HepG2 (cell line): ENCODE results near the gene FAM221B. TPM values are rescaled to one million over a fixed set of nuclear protein-coding genes. Genes with fewer than 3 reads are reported as not detected.

Experiments
- CENPT ChIP-seq: sonication (generic); formaldehyde crosslinking; IDR thresholded peaks from 2 replicates; pipeline ENCODE4 v1.8.0; 2022; ENCODE audit warnings: low read depth, mild to moderate bottlenecking, moderate library complexity, missing genetic modification reagents
- MIER2 ChIP-seq: IDR thresholded peaks from 2 replicates; pipeline ENCODE4 v1.6.1; 2016; ENCODE audit warnings: missing biosample characterization, missing genetic modification reagents
- NFYC ChIP-seq: IDR thresholded peaks from 2 replicates; pipeline ENCODE4 v1.6.1; 2016; ENCODE audit warnings: missing genetic modification reagents, missing compliant biosample characterization
- PHF5A ChIP-seq: IDR thresholded peaks from one replicate; pipeline ENCODE4 v1.6.1; 2018; ENCODE audit warnings: low read depth, missing genetic modification reagents; ENCODE audit not compliant: unreplicated experiment
- RFX3 ChIP-seq: IDR thresholded peaks from 2 replicates; pipeline ENCODE4 v1.6.1; 2016; ENCODE audit warnings: missing biosample characterization, missing genetic modification reagents
- SAFB2 ChIP-seq: sonication (generic); formaldehyde crosslinking; IDR thresholded peaks from 2 replicates; pipeline ENCODE4 v1.5.1; 2020; ENCODE audit warnings: missing genetic modification reagents, low read depth, mild to moderate bottlenecking, borderline replicate concordance
- SMC3 ChIP-seq: IDR thresholded peaks from 2 replicates; pipeline ENCODE4 v1.6.1; 2011; ENCODE audit warnings: low read length, improper control_type of control experiment
- ZNF282 ChIP-seq: fragments of 450-650 bp; IDR thresholded peaks from 2 replicates; pipeline ENCODE4 v1.6.1; 2018; ENCODE audit not compliant: partially characterized antibody
- ZNF674 ChIP-seq: sonication (generic); formaldehyde crosslinking; IDR thresholded peaks from 2 replicates; pipeline ENCODE4 v1.5.0; 2020; ENCODE audit warnings: low read depth, mild to moderate bottlenecking, missing genetic modification reagents
- ZNF75D ChIP-seq: sonication (generic); formaldehyde crosslinking; IDR thresholded peaks from 2 replicates; pipeline ENCODE4 v1.8.1; 2023; ENCODE audit warnings: missing genetic modification reagents, mild to moderate bottlenecking, borderline replicate concordance
- polyA plus RNA-seq, 8 experiments: library from polyadenylated mRNA; depleted of rRNA in 3 of 8; stranded (reverse) in 7 of 8; unstranded in 1 of 8; fragments of >200 nt; fragmentation: Illumina TruSeq in 4 of 8; extraction: Trizol in 4 of 8; gene quantifications; 2 replicates each; pipeline versions ENCODE4 v1.2.1 to v1.2.3, GENCODE V29; 2011 to 2016; ENCODE audit warnings: low read depth in 4 of 8, missing spikeins in 1 of 8, mixed read lengths in 1 of 8; ENCODE audit not compliant: insufficient read depth in 1 of 8
- total RNA-seq, 5 experiments: library from RNA; depleted of rRNA; stranded (reverse); fragments of >200 nt; fragmentation: Illumina TruSeq; extraction: Trizol; gene quantifications; 2 replicates each; pipeline ENCODE4 v1.2.3, GENCODE V29; 2016; ENCODE audit warnings: low read depth in 1 of 5
- TF ChIP-seq, protein P1 (sequence below): sonication (generic); formaldehyde crosslinking; IDR thresholded peaks from 2 replicates; pipeline ENCODE4 v1.8.1; 2022; ENCODE audit warnings: mild to moderate bottlenecking, missing genetic modification reagents
- TF ChIP-seq, protein P2 (sequence below): IDR thresholded peaks from 2 replicates; pipeline ENCODE4 v1.6.1; 2016; ENCODE audit warnings: mild to moderate bottlenecking, missing biosample characterization, missing genetic modification reagents
- TF ChIP-seq, protein P3 (sequence below), 2 experiments: sonication (generic) in 1 of 2; formaldehyde crosslinking in 1 of 2; IDR thresholded peaks; 2 replicates each; pipeline versions ENCODE4 v1.4.0 to v1.6.1; 2016 to 2020; ENCODE audit warnings: borderline replicate concordance in 1 of 2, low read depth in 1 of 2, mild to moderate bottlenecking in 1 of 2, missing genetic modification reagents in 1 of 2
- TF ChIP-seq, protein P4 (sequence below): fragments of 450-650 bp; IDR thresholded peaks from 2 replicates; pipeline ENCODE4 v1.6.1; 2017; ENCODE audit warnings: mild to moderate bottlenecking

FAM221B gene
- total and polyA plus RNA-seq, 2 of the 13 experiments (the other 11 are each of a cell fraction or from before 2014, with no cell fraction given) = not detected

DNA sequence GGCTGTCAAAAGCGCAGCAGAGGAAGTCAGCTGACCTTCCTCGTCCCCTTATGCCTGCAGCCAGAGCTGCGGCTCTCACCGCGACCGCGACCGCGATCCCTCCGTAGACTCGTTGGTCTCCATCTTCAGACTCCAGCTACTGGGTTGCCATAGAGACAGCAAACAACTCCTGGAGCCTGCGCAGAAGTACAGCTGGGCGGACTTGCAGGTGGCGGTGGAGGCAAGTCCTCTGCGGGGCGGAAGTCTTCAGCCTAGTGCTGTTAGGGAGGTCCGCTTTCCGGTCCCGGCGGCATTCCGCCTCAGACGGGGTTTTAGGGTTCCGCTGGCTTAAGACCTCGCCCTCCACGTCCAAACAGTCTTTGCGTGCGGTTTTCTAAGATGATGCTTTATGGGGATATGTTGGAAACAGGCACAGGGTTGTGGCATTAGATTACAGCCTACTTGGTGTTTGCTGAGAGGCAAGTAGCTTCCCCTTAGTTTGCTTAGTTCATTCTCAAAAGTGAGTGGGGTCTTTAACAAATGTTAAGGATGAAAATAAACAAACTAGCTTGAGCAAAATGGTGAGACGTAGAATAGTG is 16.4 kb downstream of the FAM221B start, which contains the start of gene SPAG8 (continued):
- TF ChIP-seq, protein P1, sequence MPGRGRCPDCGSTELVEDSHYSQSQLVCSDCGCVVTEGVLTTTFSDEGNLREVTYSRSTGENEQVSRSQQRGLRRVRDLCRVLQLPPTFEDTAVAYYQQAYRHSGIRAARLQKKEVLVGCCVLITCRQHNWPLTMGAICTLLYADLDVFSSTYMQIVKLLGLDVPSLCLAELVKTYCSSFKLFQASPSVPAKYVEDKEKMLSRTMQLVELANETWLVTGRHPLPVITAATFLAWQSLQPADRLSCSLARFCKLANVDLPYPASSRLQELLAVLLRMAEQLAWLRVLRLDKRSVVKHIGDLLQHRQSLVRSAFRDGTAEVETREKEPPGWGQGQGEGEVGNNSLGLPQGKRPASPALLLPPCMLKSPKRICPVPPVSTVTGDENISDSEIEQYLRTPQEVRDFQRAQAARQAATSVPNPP (CRISPR knock-in tag) = no peak
- TF ChIP-seq SAFB2 (CRISPR knock-in tag) (no peak), ZNF75D (CRISPR knock-in tag) (no peak), CENPT (CRISPR knock-in tag) (no peak), SMC3 (no peak), NFYC (no peak), RFX3 (CRISPR knock-in tag) (peak; percentile 95), ZNF282 (no peak), MIER2 (CRISPR knock-in tag) (0 out of 2 replicates have a peak, but pooled peaks have one; percentile 48), ZNF674 (CRISPR knock-in tag) (no peak), PHF5A (CRISPR knock-in tag) (no peak)
- TF ChIP-seq, protein P2, sequence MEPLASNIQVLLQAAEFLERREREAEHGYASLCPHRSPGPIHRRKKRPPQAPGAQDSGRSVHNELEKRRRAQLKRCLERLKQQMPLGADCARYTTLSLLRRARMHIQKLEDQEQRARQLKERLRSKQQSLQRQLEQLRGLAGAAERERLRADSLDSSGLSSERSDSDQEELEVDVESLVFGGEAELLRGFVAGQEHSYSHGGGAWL (CRISPR knock-in tag) = no peak
- TF ChIP-seq, protein P3, sequence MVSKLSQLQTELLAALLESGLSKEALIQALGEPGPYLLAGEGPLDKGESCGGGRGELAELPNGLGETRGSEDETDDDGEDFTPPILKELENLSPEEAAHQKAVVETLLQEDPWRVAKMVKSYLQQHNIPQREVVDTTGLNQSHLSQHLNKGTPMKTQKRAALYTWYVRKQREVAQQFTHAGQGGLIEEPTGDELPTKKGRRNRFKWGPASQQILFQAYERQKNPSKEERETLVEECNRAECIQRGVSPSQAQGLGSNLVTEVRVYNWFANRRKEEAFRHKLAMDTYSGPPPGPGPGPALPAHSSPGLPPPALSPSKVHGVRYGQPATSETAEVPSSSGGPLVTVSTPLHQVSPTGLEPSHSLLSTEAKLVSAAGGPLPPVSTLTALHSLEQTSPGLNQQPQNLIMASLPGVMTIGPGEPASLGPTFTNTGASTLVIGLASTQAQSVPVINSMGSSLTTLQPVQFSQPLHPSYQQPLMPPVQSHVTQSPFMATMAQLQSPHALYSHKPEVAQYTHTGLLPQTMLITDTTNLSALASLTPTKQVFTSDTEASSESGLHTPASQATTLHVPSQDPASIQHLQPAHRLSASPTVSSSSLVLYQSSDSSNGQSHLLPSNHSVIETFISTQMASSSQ (IDR thresholded peaks at IDR 0.05; ENCODE audit: low read depth) = no peak
- TF ChIP-seq, protein P3 (CRISPR knock-in tag; IDR thresholded peaks at IDR 0.05; ENCODE audit: borderline replicate concordance) = no peak
- TF ChIP-seq, protein P4, sequence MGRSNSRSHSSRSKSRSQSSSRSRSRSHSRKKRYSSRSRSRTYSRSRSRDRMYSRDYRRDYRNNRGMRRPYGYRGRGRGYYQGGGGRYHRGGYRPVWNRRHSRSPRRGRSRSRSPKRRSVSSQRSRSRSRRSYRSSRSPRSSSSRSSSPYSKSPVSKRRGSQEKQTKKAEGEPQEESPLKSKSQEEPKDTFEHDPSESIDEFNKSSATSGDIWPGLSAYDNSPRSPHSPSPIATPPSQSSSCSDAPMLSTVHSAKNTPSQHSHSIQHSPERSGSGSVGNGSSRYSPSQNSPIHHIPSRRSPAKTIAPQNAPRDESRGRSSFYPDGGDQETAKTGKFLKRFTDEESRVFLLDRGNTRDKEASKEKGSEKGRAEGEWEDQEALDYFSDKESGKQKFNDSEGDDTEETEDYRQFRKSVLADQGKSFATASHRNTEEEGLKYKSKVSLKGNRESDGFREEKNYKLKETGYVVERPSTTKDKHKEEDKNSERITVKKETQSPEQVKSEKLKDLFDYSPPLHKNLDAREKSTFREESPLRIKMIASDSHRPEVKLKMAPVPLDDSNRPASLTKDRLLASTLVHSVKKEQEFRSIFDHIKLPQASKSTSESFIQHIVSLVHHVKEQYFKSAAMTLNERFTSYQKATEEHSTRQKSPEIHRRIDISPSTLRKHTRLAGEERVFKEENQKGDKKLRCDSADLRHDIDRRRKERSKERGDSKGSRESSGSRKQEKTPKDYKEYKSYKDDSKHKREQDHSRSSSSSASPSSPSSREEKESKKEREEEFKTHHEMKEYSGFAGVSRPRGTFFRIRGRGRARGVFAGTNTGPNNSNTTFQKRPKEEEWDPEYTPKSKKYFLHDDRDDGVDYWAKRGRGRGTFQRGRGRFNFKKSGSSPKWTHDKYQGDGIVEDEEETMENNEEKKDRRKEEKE = no peak
